Activated B cell treated with CpG ODN at 0.5 μM for 24 hours (primary cell): ENCODE measurements around the gene MRPL36. TPM values are rescaled to one million over a fixed set of nuclear protein-coding genes. Genes with fewer than 3 reads are reported as not detected.

Experiments used
- ATAC-seq: fragments of 200-7000 bp; cut with Tn5 transposase; one replicate; pipeline ENCODE4 v1.10.0; 2021; ENCODE audit warnings: low read depth, mild to moderate bottlenecking, moderate library complexity
- CTCF ChIA-PET: fragments of 350-600 bp; sonication (Branson Sonifier 250); formaldehyde crosslinking; loops from one replicate; lab custom pipeline; 2021; ENCODE audit warnings: antibody characterized with exemption; lab: Charles Lee
- POLR2A ChIA-PET: fragments of 350-600 bp; sonication (Branson Sonifier 250); formaldehyde crosslinking; loops from one replicate; lab custom pipeline; 2021; ENCODE audit warnings: antibody characterized with exemption; lab: Charles Lee
- DNase-seq: peaks from one replicate; pipeline ENCODE4 v3.0.0; 2022
- H3K27ac Mint-ChIP-seq: one replicate; pipeline ENCODE4 v1.8.0; 2020; ENCODE audit warnings: mixed read lengths
- H3K27me3 Mint-ChIP-seq: one replicate; pipeline ENCODE4 v1.8.0; 2021; ENCODE audit warnings: mixed read lengths
- H3K36me3 Mint-ChIP-seq: one replicate; pipeline ENCODE4 v1.8.0; 2021; ENCODE audit warnings: low read depth, mixed read lengths
- H3K4me1 Mint-ChIP-seq: one replicate; pipeline ENCODE4 v1.8.0; 2021; ENCODE audit warnings: mixed read lengths
- H3K4me3 Mint-ChIP-seq: one replicate; pipeline ENCODE4 v1.8.0; 2020; ENCODE audit warnings: mild to moderate bottlenecking, mixed read lengths
- H3K9me3 Mint-ChIP-seq: one replicate; pipeline ENCODE4 v1.8.0; 2020; ENCODE audit warnings: mixed read lengths
- intact Hi-C: fragments of 100-400 bp; cut with micrococcal nuclease; formaldehyde crosslinking; loops from one replicate; pipeline ENCODE4 v1.15.1; 2024
- total RNA-seq: library from RNA; stranded (reverse); gene quantifications from 2 replicates; pipeline ENCODE4 v1.2.3, GENCODE V29; 2022
- TF ChIP-seq, protein P1 (sequence below): fragments of 200-600 bp; IDR thresholded peaks from one replicate; pipeline ENCODE4 v1.8.0; 2022; ENCODE audit warnings: antibody characterized with exemption, mild to moderate bottlenecking

Gene MRPL36
- total RNA-seq, 1 donor from 2014 or later = 28.7 TPM

DNA sequence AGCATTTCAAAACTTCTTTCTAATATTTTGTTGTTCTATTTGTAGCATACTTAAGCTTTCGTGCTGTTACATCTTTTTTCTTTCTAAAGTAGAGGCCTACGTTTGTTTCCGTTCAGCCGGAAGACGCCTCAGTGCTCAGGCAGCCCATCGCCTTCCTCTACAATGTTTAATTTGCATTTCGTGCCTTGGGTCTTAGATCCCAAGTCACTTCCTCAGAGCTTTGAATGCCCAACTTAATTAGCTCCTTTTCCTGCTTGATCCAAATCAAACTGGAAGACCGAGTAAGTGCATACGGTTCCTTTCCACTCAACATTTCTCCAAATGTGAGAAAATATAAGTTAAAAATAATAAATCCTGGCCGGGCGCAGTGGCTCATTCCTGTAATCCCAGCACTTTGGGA lies 43.2 kb downstream of the MRPL36 start:
- TF ChIP-seq, protein P1, sequence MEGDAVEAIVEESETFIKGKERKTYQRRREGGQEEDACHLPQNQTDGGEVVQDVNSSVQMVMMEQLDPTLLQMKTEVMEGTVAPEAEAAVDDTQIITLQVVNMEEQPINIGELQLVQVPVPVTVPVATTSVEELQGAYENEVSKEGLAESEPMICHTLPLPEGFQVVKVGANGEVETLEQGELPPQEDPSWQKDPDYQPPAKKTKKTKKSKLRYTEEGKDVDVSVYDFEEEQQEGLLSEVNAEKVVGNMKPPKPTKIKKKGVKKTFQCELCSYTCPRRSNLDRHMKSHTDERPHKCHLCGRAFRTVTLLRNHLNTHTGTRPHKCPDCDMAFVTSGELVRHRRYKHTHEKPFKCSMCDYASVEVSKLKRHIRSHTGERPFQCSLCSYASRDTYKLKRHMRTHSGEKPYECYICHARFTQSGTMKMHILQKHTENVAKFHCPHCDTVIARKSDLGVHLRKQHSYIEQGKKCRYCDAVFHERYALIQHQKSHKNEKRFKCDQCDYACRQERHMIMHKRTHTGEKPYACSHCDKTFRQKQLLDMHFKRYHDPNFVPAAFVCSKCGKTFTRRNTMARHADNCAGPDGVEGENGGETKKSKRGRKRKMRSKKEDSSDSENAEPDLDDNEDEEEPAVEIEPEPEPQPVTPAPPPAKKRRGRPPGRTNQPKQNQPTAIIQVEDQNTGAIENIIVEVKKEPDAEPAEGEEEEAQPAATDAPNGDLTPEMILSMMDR = no peak
- H3K27me3 Mint-ChIP-seq = peaks cover 3% of the 10 kb centered on the region
- ATAC-seq (no peak), DNase-seq (no peak)
- no peak overlapping the region for H3K4me3 Mint-ChIP-seq
- H3K36me3 Mint-ChIP-seq = no peaks in the 10 kb centered on the region
- no peaks in the 10 kb centered on the region for H3K4me1 Mint-ChIP-seq
- H3K27ac Mint-ChIP-seq = no peak overlapping the region
- intact Hi-C loops = no loop called here
- ChIA-PET CTCF (no interaction called here), POLR2A (no interaction called here)
- peaks cover 7% of the 10 kb centered on the region for H3K9me3 Mint-ChIP-seq

DNA sequence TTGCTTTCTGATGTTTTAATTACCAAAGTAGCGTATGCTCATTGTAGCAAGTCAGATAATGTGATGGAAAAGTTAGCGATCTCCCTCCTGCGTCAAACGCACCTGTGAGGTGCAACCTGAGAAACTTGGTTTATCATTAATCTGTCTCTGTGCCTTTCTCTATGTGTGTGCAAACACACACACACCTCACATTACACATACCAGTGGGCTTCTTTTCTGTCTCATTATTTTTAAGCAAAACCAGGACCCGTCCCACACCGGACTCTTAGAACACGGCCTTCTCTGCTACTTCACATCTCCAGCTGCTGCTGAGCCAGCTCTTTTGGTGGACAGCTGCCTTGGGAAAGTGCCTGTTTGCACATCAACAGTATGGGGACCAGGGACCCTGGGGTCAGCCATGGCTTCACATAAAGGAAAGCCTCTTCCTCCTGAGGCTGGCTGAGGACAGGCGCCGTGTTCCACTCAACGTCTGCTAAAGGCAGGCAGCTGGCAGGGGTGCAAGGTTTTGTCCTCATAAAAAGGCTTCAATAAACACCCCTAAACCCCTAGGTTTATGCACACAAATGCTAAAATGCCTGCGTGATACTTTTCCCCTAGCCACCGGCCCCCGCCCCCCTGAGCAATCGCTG lies 44.2 kb downstream of the MRPL36 start:
- no peak overlapping the region for H3K4me3 Mint-ChIP-seq
- H3K9me3 Mint-ChIP-seq = peaks cover 7% of the 10 kb centered on the region
- H3K4me1 Mint-ChIP-seq = no peaks in the 10 kb centered on the region
- intact Hi-C loops = no loop called here
- H3K36me3 Mint-ChIP-seq = no peaks in the 10 kb centered on the region
- CTCF ChIA-PET = no interaction called here
- POLR2A ChIA-PET = no interaction called here
- TF ChIP-seq, protein P1 = no peak
- H3K27ac Mint-ChIP-seq = no peak overlapping the region
- peaks cover 2% of the 10 kb centered on the region for H3K27me3 Mint-ChIP-seq
- ATAC-seq (no peak), DNase-seq (no peak)

DNA sequence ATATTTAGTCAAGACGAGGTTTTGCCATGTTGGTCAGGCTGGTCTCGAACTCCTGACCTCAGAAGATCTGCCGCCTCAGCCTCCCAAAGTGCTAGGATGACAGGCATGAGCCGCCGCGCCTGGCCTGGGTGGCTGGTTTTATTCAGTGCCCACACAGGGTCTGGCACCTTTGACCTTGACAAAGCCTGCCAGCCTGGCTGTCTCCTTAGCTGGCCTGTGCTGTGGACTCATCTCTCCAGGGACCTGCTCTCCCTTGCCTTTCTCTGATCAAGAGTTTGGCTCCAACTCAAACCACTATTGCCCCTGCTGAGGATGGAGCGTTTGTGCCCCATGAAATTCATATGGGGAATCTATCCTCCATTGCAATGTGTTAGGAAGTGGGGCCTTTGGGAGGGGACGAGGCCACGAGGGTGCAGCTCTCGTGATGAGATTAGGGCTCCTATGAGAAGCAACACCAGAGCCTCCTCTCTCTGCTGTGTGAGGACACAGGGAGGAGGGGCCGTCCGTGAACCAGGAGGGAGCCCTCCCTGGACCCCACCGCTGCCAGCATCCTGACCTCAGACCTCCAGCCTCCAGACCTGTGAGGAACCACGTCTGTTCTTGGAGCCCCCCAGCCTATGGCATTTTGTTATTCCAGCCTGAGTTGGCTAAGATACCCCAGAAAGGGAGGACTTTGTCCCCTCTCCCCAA lies 45.0 kb downstream of the MRPL36 start:
- Mint-ChIP-seq H3K36me3 (no peaks in the 10 kb centered on the region), H3K27me3 (peaks cover 3% of the 10 kb centered on the region), H3K4me1 (no peaks in the 10 kb centered on the region), H3K4me3 (no peak overlapping the region), H3K9me3 (peaks cover 7% of the 10 kb centered on the region), H3K27ac (no peak overlapping the region)
- CTCF ChIA-PET = no interaction called here
- intact Hi-C loops = no loop called here
- TF ChIP-seq, protein P1 = no peak
- POLR2A ChIA-PET = no interaction called here
- ATAC-seq (no peak), DNase-seq (no peak)

DNA sequence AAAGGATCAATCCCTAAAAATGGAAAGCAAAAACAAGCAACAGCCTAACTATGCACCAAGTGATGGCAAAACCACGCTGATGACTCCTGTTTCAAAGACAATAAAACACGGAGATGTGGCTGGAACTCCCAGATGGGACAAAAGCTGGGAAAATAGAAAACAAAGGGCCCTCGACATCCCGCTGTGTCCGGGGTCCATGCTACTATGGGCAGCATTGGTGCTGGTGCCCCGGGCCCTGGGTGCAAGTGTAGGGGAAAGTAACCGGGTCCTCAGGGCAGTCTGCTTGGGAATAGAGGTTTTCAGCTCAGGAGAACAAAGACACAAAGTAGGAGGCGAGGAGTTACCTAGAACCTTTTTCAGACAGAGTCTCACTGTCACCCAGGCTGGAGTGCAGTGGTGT lies 46.1 kb downstream of the MRPL36 start:
- no peak overlapping the region for H3K4me3 Mint-ChIP-seq
- ATAC-seq (no peak), DNase-seq (no peak)
- H3K9me3 Mint-ChIP-seq = peaks cover 5% of the 10 kb centered on the region
- CTCF ChIA-PET = no interaction called here
- no peak overlapping the region for H3K27ac Mint-ChIP-seq
- POLR2A ChIA-PET = no interaction called here
- H3K27me3 Mint-ChIP-seq = peaks cover 3% of the 10 kb centered on the region
- intact Hi-C loops = no loop called here
- no peaks in the 10 kb centered on the region for H3K36me3 Mint-ChIP-seq
- H3K4me1 Mint-ChIP-seq = no peaks in the 10 kb centered on the region
- TF ChIP-seq, protein P1 = no peak

DNA sequence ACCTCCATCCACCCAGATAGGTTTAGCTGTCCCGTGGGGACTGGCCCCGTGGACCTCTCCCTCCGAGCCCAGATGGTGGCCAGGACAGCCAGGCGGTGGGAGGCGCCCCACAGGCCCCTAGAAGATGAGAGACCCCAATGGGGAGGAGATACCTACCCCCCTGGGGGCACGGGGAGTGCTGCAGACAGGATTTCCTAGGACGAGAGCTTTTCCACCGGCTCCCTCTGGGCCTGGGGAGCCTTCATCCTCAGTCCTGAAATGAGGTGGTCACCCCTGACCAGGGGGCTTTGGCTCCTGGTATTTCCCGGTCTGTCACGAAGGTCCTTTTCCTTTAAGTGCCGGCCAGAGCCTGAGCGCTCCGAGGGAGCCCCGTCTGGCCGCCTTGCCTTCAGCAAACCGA lies 46.8 kb downstream of the MRPL36 start:
- no peak overlapping the region for H3K4me3 Mint-ChIP-seq
- intact Hi-C loops = no loop called here
- no peak for ATAC-seq
- POLR2A ChIA-PET = no interaction called here
- H3K36me3 Mint-ChIP-seq = no peaks in the 10 kb centered on the region
- H3K4me1 Mint-ChIP-seq = no peaks in the 10 kb centered on the region
- TF ChIP-seq, protein P1 = no peak
- no peaks in the 10 kb centered on the region for H3K9me3 Mint-ChIP-seq
- H3K27me3 Mint-ChIP-seq = peaks cover 3% of the 10 kb centered on the region
- CTCF ChIA-PET = no interaction called here
- no peak overlapping the region for H3K27ac Mint-ChIP-seq
- DNase-seq = no peak
